Caki2 (cell line): Measurements from ENCODE around the gene ATAD3B. TPM values are rescaled to one million over a fixed set of nuclear protein-coding genes. Genes with fewer than 3 reads are reported as not detected.

Experiments
- total RNA-seq: library from RNA; depleted of rRNA; stranded (reverse); fragments of >200 nt; shearing (Covaris generic); gene quantifications from 2 replicates; pipeline ENCODE4 v1.2.3, GENCODE V29; 2014; ENCODE audit warnings: low replicate concordance; rRNA removed

Gene ATAD3B
- total RNA-seq, 1 experiment from 2014 or later: 22.3 TPM

Other genes with a start within 250 kb of the ATAD3B start
- 111 and 124 TPM in 2 replicates for gene SDF4, start 239.8 kb upstream of the ATAD3B start, total RNA-seq
- gene B3GALT6, start 239.5 kb upstream of the ATAD3B start, total RNA-seq: 23.5 and 26.7 TPM in 2 replicates
- gene C1QTNF12, start 225.0 kb upstream of the ATAD3B start, total RNA-seq: not detected in 2 replicates
- 73.0 and 121 TPM in 2 replicates for gene UBE2J2, start 197.9 kb upstream of the ATAD3B start, total RNA-seq
- gene SCNN1D, start 191.3 kb upstream of the ATAD3B start, total RNA-seq: 1.8 and 2.8 TPM in 2 replicates
- 35.9 and 50.2 TPM in 2 replicates for gene ACAP3, start 163.8 kb upstream of the ATAD3B start, total RNA-seq
- gene PUSL1, start 163.2 kb upstream of the ATAD3B start, total RNA-seq: 50.3 and 57.5 TPM in 2 replicates
- gene INTS11, start 147.1 kb upstream of the ATAD3B start, total RNA-seq: 57.6 and 90.2 TPM in 2 replicates
- 25.8 and 28.5 TPM in 2 replicates for gene CPTP, start 147.0 kb upstream of the ATAD3B start, total RNA-seq
- not detected in 2 replicates for gene TAS1R3, start 140.5 kb upstream of the ATAD3B start, total RNA-seq
- gene DVL1, start 122.3 kb upstream of the ATAD3B start, total RNA-seq: 84.9 and 103 TPM in 2 replicates
- gene MXRA8, start 113.2 kb upstream of the ATAD3B start, total RNA-seq: not detected in 2 replicates
- 130 and 178 TPM in 2 replicates for gene AURKAIP1, start 96.6 kb upstream of the ATAD3B start, total RNA-seq
- gene CCNL2, start 72.4 kb upstream of the ATAD3B start, total RNA-seq: 34.3 and 34.9 TPM in 2 replicates
- 32.2 and 79.3 TPM in 2 replicates for gene MRPL20, start 64.5 kb upstream of the ATAD3B start, total RNA-seq
- not detected in 2 replicates for gene ANKRD65, start 50.5 kb upstream of the ATAD3B start, total RNA-seq
- gene VWA1, start 36.1 kb upstream of the ATAD3B start, total RNA-seq: 37.5 and 47.0 TPM in 2 replicates
- not detected in 2 replicates for gene ATAD3C, start 22.1 kb upstream of the ATAD3B start, total RNA-seq
- 78.9 and 82.4 TPM in 2 replicates for gene ATAD3A, start 40.4 kb downstream of the ATAD3B start, total RNA-seq
- gene TMEM240, start 68.9 kb downstream of the ATAD3B start, total RNA-seq: not detected in 2 replicates
- gene SSU72, start 103.1 kb downstream of the ATAD3B start, total RNA-seq: 51.1 and 81.8 TPM in 2 replicates
- 16.9 and 31.3 TPM in 2 replicates for gene FNDC10, start 128.4 kb downstream of the ATAD3B start, total RNA-seq
- gene MIB2, start 143.7 kb downstream of the ATAD3B start, total RNA-seq: 35.7 and 49.0 TPM in 2 replicates
- gene MMP23B, start 160.4 kb downstream of the ATAD3B start, total RNA-seq: not detected in 2 replicates
- 4.4 and 5.5 TPM in 2 replicates for gene CDK11B, start 187.2 kb downstream of the ATAD3B start, total RNA-seq
- gene SLC35E2B, start 221.0 kb downstream of the ATAD3B start, total RNA-seq: 13.6 and 13.8 TPM in 2 replicates